Measurements from ENCODE around the gene C3orf20.

GRCh38 chr3:14798231-14798630 is 123.3 kb downstream of the C3orf20 start:
- TF ChIP-seq EZH2phosphoT487 (IDR thresholded peaks at IDR 0.05; ENCODE audit: unreplicated experiment): no peak
- TF ChIP-seq CTCF (conservative IDR thresholded peaks at IDR 0.05; ENCODE audit: low read depth in 2 of 2): no peak
- no peak for TF ChIP-seq REST (IDR thresholded peaks at IDR 0.05; ENCODE audit: unreplicated experiment)
- no peak for TF ChIP-seq EZH2 (IDR thresholded peaks at IDR 0.05; ENCODE audit: low read depth, unreplicated experiment)
